Nasal cavity respiratory epithelium epithelial cell of viscerocranial mucosa (primary cell): ENCODE results near the gene FLNB. TPM values are rescaled to one million over a fixed set of nuclear protein-coding genes. Genes with fewer than 3 reads are reported as not detected.

Source experiments
- total RNA-seq: library from RNA; depleted of rRNA; stranded (reverse); fragments of >200 nt; gene quantifications from 2 replicates; pipeline ENCODE4 v1.2.3, GENCODE V29; 2014

FLNB gene
- 557 and 1,029 TPM in 2 replicates for total RNA-seq

GRCh38 chr3:58008141-58009025 lies at the start of gene FLNB:
FLNB (plus strand) TSS chr3:58008422; CDS start chr3:58008565, 143 bp downstream.

GRCh38 chr3:58210761-58211460 lies 202.7 kb downstream of the FLNB start, which contains the start of gene DNASE1L3:
DNASE1L3 (minus strand) TSS chr3:58210972; CDS start chr3:58210906, 66 bp downstream.

Other genes with a start within 250 kb of the FLNB start
- gene DNASE1L3, start 202.6 kb downstream of the FLNB start, total RNA-seq, result 0.34 and 11.7 TPM in 2 replicates
- gene ABHD6, start 229.4 kb downstream of the FLNB start, total RNA-seq, result 9.9 and 28.0 TPM in 2 replicates